ENCODE results near the gene STOML3.
"Not testable (repeated sequence)": the region's sequence is repeated elsewhere in the genome, so short reads cannot be mapped to it uniquely, and the experiment has no call there.

Gene STOML3

DNA sequence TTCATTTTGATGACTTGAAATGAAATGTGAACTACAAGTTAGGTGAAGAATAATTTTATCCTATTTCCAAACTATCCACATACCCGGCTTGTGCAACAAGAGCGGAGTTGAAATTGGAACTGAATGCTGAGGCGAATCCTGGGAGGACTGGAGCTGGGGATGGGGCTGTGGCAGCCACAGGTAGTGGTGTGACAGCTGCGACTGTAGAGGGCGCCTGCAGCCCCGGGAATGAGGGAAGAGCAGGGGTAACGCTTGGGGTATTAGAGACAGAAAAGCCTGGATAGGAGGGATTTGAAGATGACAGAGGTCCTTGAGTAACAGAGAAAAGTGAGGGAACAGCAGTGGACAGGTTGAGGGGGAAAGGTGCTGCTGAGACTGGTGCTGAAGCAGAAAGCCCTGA lies 22.0 kb upstream of the STOML3 start:
- Histone ChIP-seq H3K9me3 (no peaks in the 10 kb centered on the region), H3K4me3 (ENCODE audit: low read depth, low read length) (no peak overlapping the region), H3K36me3 (peaks cover 86% of the 10 kb centered on the region), H3K27me3 (no peaks in the 10 kb centered on the region), H3K4me1 (no peaks in the 10 kb centered on the region)
- TF ChIP-seq, protein P1, sequence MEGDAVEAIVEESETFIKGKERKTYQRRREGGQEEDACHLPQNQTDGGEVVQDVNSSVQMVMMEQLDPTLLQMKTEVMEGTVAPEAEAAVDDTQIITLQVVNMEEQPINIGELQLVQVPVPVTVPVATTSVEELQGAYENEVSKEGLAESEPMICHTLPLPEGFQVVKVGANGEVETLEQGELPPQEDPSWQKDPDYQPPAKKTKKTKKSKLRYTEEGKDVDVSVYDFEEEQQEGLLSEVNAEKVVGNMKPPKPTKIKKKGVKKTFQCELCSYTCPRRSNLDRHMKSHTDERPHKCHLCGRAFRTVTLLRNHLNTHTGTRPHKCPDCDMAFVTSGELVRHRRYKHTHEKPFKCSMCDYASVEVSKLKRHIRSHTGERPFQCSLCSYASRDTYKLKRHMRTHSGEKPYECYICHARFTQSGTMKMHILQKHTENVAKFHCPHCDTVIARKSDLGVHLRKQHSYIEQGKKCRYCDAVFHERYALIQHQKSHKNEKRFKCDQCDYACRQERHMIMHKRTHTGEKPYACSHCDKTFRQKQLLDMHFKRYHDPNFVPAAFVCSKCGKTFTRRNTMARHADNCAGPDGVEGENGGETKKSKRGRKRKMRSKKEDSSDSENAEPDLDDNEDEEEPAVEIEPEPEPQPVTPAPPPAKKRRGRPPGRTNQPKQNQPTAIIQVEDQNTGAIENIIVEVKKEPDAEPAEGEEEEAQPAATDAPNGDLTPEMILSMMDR (IDR thresholded peaks at IDR 0.05; ENCODE audit: low read depth, low read length) = peak; percentile 49
- no peak for DNase-seq

- H3K4me3 ChIP-seq (ENCODE audit: low read depth, low read length); H3K4me1 ChIP-seq; DNase-seq; H3K9me3 ChIP-seq; H3K27me3 ChIP-seq: not testable (repeated sequence)
- H3K36me3 ChIP-seq = peaks cover 30% of the 10 kb centered on the region
Observed at GRCh38 chr13:39006371-39007111, 15.9 kb upstream of the STOML3 start.

DNA sequence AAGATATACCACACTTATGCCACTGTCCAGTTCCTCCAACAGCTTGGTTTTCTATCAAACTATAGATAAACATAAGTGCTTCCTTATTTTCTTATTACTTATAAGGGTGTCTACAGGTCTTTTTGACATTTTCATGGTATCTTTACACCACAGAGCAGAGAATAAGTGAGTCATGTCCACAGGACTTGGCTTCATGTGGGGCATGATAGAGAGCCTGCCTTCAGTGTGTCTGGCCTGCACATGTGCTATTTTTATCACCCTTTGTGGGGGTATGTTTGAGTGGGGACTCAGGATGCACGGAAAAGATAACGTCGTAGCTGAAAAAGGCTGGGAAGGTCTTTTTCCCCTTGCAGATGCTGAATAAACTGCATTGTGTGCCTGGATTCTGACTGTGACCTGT lies 8.1 kb upstream of the STOML3 start:
- Histone ChIP-seq H3K4me3 (ENCODE audit: low read depth, low read length) (no peak overlapping the region), H3K9me3 (no peaks in the 10 kb centered on the region), H3K36me3 (no peaks in the 10 kb centered on the region), H3K27me3 (no peaks in the 10 kb centered on the region), H3K4me1 (no peaks in the 10 kb centered on the region)
- TF ChIP-seq, protein P1 (IDR thresholded peaks at IDR 0.05; ENCODE audit: low read depth, low read length) = no peak
- no peak for DNase-seq

GRCh38 chr13:38993381-38993780 lies 2.8 kb upstream of the STOML3 start:
- TF ChIP-seq, protein P1 (IDR thresholded peaks at IDR 0.05; ENCODE audit: low read depth, low read length) = no peak
- H3K4me1 ChIP-seq = no peaks in the 10 kb centered on the region
- H3K27me3 ChIP-seq = no peaks in the 10 kb centered on the region
- no peak for DNase-seq
- no peaks in the 10 kb centered on the region for H3K9me3 ChIP-seq
- H3K36me3 ChIP-seq = no peaks in the 10 kb centered on the region
- H3K4me3 ChIP-seq (ENCODE audit: low read depth, low read length) = no peak overlapping the region

DNA sequence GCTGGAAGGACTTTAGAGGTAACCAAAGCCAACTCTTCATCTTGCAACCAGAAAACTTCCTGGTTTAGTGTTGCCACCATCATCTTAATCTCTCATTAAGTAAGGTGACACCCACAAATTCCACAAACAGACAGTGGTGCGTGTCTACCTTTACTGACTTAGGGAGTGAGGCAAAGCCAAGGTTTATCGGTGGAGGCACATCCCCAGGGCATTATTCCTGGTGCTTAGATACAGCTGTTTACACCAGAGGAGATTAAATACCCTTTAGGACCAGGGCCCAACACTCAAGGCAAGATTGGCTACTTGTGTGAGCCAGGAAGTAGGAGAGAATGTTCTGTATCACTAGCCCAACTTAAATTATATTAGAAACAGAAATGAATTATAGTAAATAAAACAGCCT lies 9.5 kb downstream of the STOML3 start:
- no peak for DNase-seq
- TF ChIP-seq, protein P1 (IDR thresholded peaks at IDR 0.05; ENCODE audit: low read depth, low read length) = no peak
- no peaks in the 10 kb centered on the region for H3K36me3 ChIP-seq
- H3K9me3 ChIP-seq = no peaks in the 10 kb centered on the region
- H3K4me1 ChIP-seq = peaks cover 12% of the 10 kb centered on the region; the same call in 1 of the 2 replicates
- no peaks in the 10 kb centered on the region for H3K27me3 ChIP-seq
- H3K4me3 ChIP-seq (ENCODE audit: low read depth, low read length) = no peak overlapping the region

- H3K27me3 ChIP-seq = no peaks in the 10 kb centered on the region
- H3K4me3 ChIP-seq (ENCODE audit: low read depth, low read length) = 0 out of 2 replicates have a peak overlapping the region, but pooled peaks have one; percentile 3
- TF ChIP-seq, protein P1 (IDR thresholded peaks at IDR 0.05; ENCODE audit: low read depth, low read length) = no peak
- no peaks in the 10 kb centered on the region for H3K36me3 ChIP-seq
- peaks cover 12% of the 10 kb centered on the region; the same call in 1 of the 2 replicates for H3K4me1 ChIP-seq
- no peak for DNase-seq
- H3K9me3 ChIP-seq = no peaks in the 10 kb centered on the region
Observed at GRCh38 chr13:38980750-38981078, 9.9 kb downstream of the STOML3 start.
